K562 (cell line): Measurements from ENCODE around the gene CCN5. TPM values are rescaled to one million over a fixed set of nuclear protein-coding genes. Genes with fewer than 3 reads are reported as not detected.

Experiments
- CCAR2 ChIP-seq: fragments of 200-400 bp; formaldehyde crosslinking; IDR thresholded peaks from 2 replicates; pipeline ENCODE4 v1.6.1; 2017; ENCODE audit warnings: mild to moderate bottlenecking, low read depth, low read length
- DMBX1 ChIP-seq: fragments of 250-450 bp; sonication (Bioruptor Pico); IDR thresholded peaks from 2 replicates; pipeline ENCODE4 v1.8.0; 2022; ENCODE audit warnings: inconsistent platforms, mild to moderate bottlenecking, moderate library complexity, borderline replicate concordance
- FOXK2 ChIP-seq, 2 experiments: fragments of 450-650 bp; IDR thresholded peaks in 1 of 2; conservative IDR thresholded peaks in 1 of 2; 2 replicates each; pipeline ENCODE4 v1.6.1; 2016; ENCODE audit warnings: low read depth in 2 of 2, mild to moderate bottlenecking in 1 of 2
- ILK ChIP-seq: fragments of 450-650 bp; IDR thresholded peaks from 2 replicates; pipeline ENCODE4 v1.6.1; 2016; ENCODE audit warnings: missing genetic modification characterization, low read depth, mild to moderate bottlenecking, missing compliant biosample characterization, moderate library complexity, borderline replicate concordance
- MEIS2 ChIP-seq: fragments of 450-650 bp; IDR thresholded peaks from 2 replicates; pipeline ENCODE4 v1.6.1; 2014; ENCODE audit warnings: mild to moderate bottlenecking; ENCODE audit not compliant: partially characterized antibody
- NCOA2 ChIP-seq, 2 experiments: fragments of 450-650 bp; IDR thresholded peaks; 2 replicates each; pipeline ENCODE4 v1.6.1; 2018; ENCODE audit warnings: mild to moderate bottlenecking in 2 of 2, moderate library complexity in 1 of 2; ENCODE audit not compliant: partially characterized antibody in 2 of 2
- NEUROD1 ChIP-seq: fragments of 150-350 bp; IDR thresholded peaks from 2 replicates; pipeline ENCODE4 v1.6.1; 2014; ENCODE audit warnings: borderline replicate concordance, low read length, low read depth; ENCODE audit not compliant: partially characterized antibody
- NFIC ChIP-seq: fragments of 450-650 bp; IDR thresholded peaks from 2 replicates; pipeline ENCODE4 v1.6.1; 2017; ENCODE audit warnings: mild to moderate bottlenecking, inconsistent platforms
- NKRF ChIP-seq: fragments of 450-650 bp; IDR thresholded peaks from 2 replicates; pipeline ENCODE4 v1.6.1; 2016; ENCODE audit warnings: borderline replicate concordance
- POLR2B ChIP-seq: fragments of 450-650 bp; IDR thresholded peaks from 2 replicates; pipeline ENCODE4 v1.6.1; 2018; ENCODE audit warnings: low read depth; ENCODE audit not compliant: partially characterized antibody
- REST ChIP-seq, 2 experiments: fragments of 450-650 bp; formaldehyde crosslinking in 1 of 2; IDR thresholded peaks; 2 replicates each; pipeline versions ENCODE4 v1.4.0 to v1.6.1; 2014 to 2020; ENCODE audit warnings: mild to moderate bottlenecking in 2 of 2, borderline replicate concordance in 1 of 2, low read depth in 1 of 2
- SRF ChIP-seq, 2 experiments: fragments of 250-450, 450-650 bp in 1 of 2; sonication (Bioruptor Pico) in 1 of 2; sonication (generic) in 1 of 2; formaldehyde crosslinking; IDR thresholded peaks; 2 replicates each; pipeline versions ENCODE4 v1.5.0 to v1.5.1; 2020 to 2022; ENCODE audit warnings: mild to moderate bottlenecking in 1 of 2, missing genetic modification reagents in 1 of 2
- TFAM ChIP-seq: fragments of 250-450 bp; sonication (Bioruptor Pico); conservative IDR thresholded peaks from 2 replicates; pipeline ENCODE4 v1.5.0; 2021; ENCODE audit warnings: mild to moderate bottlenecking, moderate library complexity
- ZNF695 ChIP-seq: fragments of 450-650 bp; formaldehyde crosslinking; IDR thresholded peaks from 2 replicates; pipeline ENCODE4 v1.4.0; 2020; ENCODE audit warnings: mild to moderate bottlenecking, moderate library complexity
- polyA plus RNA-seq, 8 experiments: library from polyadenylated mRNA; depleted of rRNA in 4 of 8; stranded (reverse) in 5 of 8; unstranded in 3 of 8; fragments of >200 nt; fragmentation: Nextera tagmentation in 2 of 8; fragmentation: Illumina TruSeq in 1 of 8; extraction: Ambion mirVana in 2 of 8; extraction: Trizol in 1 of 8; gene quantifications; 2 replicates each; pipeline versions ENCODE4 v1.2.1 to v1.2.3, GENCODE V29; 2011 to 2014; ENCODE audit warnings: inconsistent platforms in 1 of 8, missing spikeins in 1 of 8
- total RNA-seq, 7 experiments: library from RNA; depleted of rRNA in 6 of 7; stranded (reverse); fragments of >200 nt in 6 of 7; fragmentation: Illumina TruSeq in 2 of 7; extraction: Trizol in 2 of 7; gene quantifications; 2 replicates each; pipeline versions ENCODE4 v1.2.1 to v1.2.3, GENCODE V29; 2011 to 2021; ENCODE audit warnings: low replicate concordance in 1 of 7

CCN5 gene
- total and polyA plus RNA-seq, 9 of the 15 experiments (the other 6 are each of a cell fraction or from before 2014, with no cell fraction given), result not detected

GRCh38 chr20:44735816-44736169 lies 20.6 kb downstream of the CCN5 start (continued):
- TF ChIP-seq MEIS2 (no peak), DMBX1 (CRISPR knock-in tag) (peak; percentile 53; the same call in 1 of the 2 replicates), CCAR2 (no peak), REST (IDR thresholded peaks at IDR 0.05; ENCODE audit: borderline replicate concordance) (no peak), REST (CRISPR knock-in tag; IDR thresholded peaks at IDR 0.05; ENCODE audit: low read depth) (no peak), NFIC (no peak), ILK (tag) (0 out of 2 replicates have a peak, but pooled peaks have one; percentile 17), TFAM (CRISPR knock-in tag) (no peak), NCOA2 (IDR thresholded peaks at IDR 0.05; ENCODE audit: partially characterized antibody in 2 of 2) (no peak), POLR2B (no peak), NKRF (no peak), SRF (CRISPR knock-in tag; IDR thresholded peaks at IDR 0.05) (no peak), NEUROD1 (no peak), ZNF695 (CRISPR knock-in tag) (no peak), FOXK2 (conservative IDR thresholded peaks at IDR 0.05 in 1 of 2, IDR thresholded peaks at IDR 0.05 in 1 of 2; ENCODE audit: low read depth in 2 of 2) (no peak)
